Prostate gland (tissue), 2 donors: ENCODE results near the gene NPAS4. TPM values are rescaled to one million over a fixed set of nuclear protein-coding genes. Genes with fewer than 3 reads are reported as not detected.

Source experiments
- DNase-seq: peaks from one replicate; pipeline ENCODE4 v3.0.0-alpha.2; 2019; ENCODE audit warnings: low spot score
- H3K27ac ChIP-seq, 2 donors: fragments of 200-600 bp; sonication (generic); 2 replicates each; pipeline ENCODE4 v1.5.1; 2017 to 2019
- H3K27me3 ChIP-seq: fragments of 200-600 bp; sonication (generic); replicated peaks from 2 replicates; pipeline ENCODE4 v1.5.1; 2019; ENCODE audit not compliant: insufficient read depth
- H3K36me3 ChIP-seq, 2 donors: fragments of 200-600 bp; sonication (generic); 1 replicate in 1 of 2; 2 replicates in 1 of 2; pipeline versions ENCODE4 v1.5.1 to v1.8.1; 2017 to 2019
- H3K4me1 ChIP-seq: fragments of 200-600 bp; sonication (generic); replicated peaks from 2 replicates; pipeline ENCODE4 v1.5.1; 2019
- H3K4me3 ChIP-seq, 2 donors: fragments of 200-600 bp; sonication (generic); 2 replicates each; pipeline ENCODE4 v1.5.1; 2017 to 2019
- H3K9me3 ChIP-seq: fragments of 200-600 bp; sonication (generic); 2 replicates; pipeline ENCODE4 v1.5.1; 2017
- POLR2A ChIP-seq: fragments of 450-650 bp; IDR thresholded peaks from one replicate; pipeline ENCODE4 v1.6.1; 2016; ENCODE audit warnings: antibody characterized with exemption, mild to moderate bottlenecking
- POLR2AphosphoS5 ChIP-seq: sonication (generic); formaldehyde crosslinking; IDR thresholded peaks from one replicate; pipeline ENCODE4 v1.6.1; 2017; ENCODE audit warnings: antibody characterized with exemption
- WGBS: methylation state at CpG from one replicate; pipeline ENCODE4 v1.1.5; 2018; 5-methylcytosine and 5-hydroxymethylcytosine counted together
- intact Hi-C: fragments of 100-400 bp; cut with DNase I; formaldehyde crosslinking; loops from one replicate; pipeline ENCODE4 v1.14.2; 2022
- total RNA-seq, 2 donors: library from RNA; depleted of rRNA; stranded (reverse); fragments of >200 nt; gene quantifications; one replicate each; pipeline ENCODE4 v1.1.0, GENCODE V29; 2016
- TF ChIP-seq, protein P1 (sequence below), 4 experiments: fragments of 200-600 bp in 2 of 4; fragments of 450-650 bp in 2 of 4; sonication (generic) in 2 of 4; IDR thresholded peaks; 1 replicate in 3 of 4; 2 replicates in 1 of 4; pipeline ENCODE4 v1.5.1; 2016 to 2019; ENCODE audit warnings: antibody characterized with exemption in 4 of 4, mild to moderate bottlenecking in 2 of 4, moderate library complexity in 2 of 4

Gene NPAS4
- total RNA-seq, 2 donors from 2014 or later, result 0.74 TPM; not detected in 1

DNA sequence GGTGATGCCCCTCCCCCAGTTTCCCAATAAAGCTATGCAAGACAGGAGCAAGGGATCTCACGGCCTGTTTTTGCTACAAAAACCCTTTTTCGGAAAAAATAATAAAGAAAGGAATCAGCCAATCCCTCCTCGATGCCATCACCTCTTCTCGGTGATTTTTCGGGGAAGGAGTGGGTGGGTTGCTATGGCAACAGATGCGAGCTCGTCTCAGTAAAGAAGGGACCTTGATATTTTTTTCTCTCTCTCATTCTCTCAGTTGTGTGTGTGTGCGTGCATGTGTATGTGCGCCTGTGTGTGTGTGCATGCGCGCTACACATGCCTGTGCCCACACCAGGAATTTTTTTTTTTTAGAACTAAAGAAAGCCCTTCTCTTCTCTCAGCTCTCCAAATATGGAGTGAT, 3.8 kb upstream of the NPAS4 start:
- H3K36me3 ChIP-seq, result no peaks in the 10 kb centered on the region
- no peak overlapping the region for H3K4me3 ChIP-seq
- intact Hi-C loops, result no loop called here
- TF ChIP-seq POLR2A, result no peak
- TF ChIP-seq, protein P1, sequence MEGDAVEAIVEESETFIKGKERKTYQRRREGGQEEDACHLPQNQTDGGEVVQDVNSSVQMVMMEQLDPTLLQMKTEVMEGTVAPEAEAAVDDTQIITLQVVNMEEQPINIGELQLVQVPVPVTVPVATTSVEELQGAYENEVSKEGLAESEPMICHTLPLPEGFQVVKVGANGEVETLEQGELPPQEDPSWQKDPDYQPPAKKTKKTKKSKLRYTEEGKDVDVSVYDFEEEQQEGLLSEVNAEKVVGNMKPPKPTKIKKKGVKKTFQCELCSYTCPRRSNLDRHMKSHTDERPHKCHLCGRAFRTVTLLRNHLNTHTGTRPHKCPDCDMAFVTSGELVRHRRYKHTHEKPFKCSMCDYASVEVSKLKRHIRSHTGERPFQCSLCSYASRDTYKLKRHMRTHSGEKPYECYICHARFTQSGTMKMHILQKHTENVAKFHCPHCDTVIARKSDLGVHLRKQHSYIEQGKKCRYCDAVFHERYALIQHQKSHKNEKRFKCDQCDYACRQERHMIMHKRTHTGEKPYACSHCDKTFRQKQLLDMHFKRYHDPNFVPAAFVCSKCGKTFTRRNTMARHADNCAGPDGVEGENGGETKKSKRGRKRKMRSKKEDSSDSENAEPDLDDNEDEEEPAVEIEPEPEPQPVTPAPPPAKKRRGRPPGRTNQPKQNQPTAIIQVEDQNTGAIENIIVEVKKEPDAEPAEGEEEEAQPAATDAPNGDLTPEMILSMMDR (IDR thresholded peaks at IDR 0.05), result no peak
- no peak for TF ChIP-seq POLR2AphosphoS5
- H3K4me1 ChIP-seq, result no peaks in the 10 kb centered on the region
- no peak for DNase-seq
- no peaks in the 10 kb centered on the region for H3K27me3 ChIP-seq
- no peaks in the 10 kb centered on the region for H3K9me3 ChIP-seq
- 69% methylated on average over 11 of the region's 11 CpGs for WGBS
- H3K27ac ChIP-seq, result no peak overlapping the region

DNA sequence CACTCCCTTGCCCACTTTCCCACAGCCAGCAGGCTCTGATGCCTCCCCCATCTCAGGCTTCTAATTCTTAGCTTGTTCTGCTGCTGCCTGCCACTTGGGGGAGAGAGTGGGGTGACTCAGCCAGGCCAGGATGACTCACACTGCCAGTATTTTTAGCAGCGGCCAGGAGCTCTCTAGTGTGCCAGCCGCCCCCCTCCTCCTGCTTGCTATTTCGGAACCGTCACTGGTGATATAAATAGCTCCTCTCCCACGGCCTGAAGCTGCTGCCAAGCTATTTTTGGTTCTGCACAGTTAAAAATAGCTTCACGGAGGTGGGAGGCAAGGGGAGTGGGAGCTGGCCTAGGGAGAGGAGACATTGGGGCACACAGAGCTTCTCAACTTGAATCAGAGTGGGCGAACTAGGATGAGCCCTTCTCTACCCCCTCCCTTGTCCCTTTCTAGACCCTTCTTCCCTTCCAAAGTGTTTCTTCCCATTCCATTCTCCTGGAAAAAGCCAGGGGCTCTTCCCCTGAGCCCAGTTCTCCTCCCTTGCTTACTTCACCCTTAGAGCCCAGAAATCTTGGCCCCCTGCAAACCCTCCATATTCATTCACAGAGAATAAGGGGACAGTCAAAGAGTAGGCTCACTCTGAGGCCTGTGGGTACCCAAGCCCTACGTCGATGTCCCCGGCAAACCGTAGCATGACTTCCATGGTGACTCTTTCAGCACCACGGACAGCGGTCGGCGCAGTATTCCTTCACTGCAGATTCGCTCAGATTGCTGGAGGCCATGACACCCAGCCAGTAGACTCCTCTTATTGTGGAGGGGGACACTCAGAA, 2.5 kb upstream of the NPAS4 start:
- 11% methylated on average over 16 of the region's 16 CpGs for WGBS
- DNase-seq, result peak; percentile 25
- Histone ChIP-seq H3K36me3 (no peaks in the 10 kb centered on the region), H3K9me3 (no peaks in the 10 kb centered on the region), H3K27ac (no peak overlapping the region), H3K4me1 (no peaks in the 10 kb centered on the region), H3K4me3 (no peak overlapping the region), H3K27me3 (no peaks in the 10 kb centered on the region)
- TF ChIP-seq POLR2A (no peak), POLR2AphosphoS5 (peak; percentile 64)
- TF ChIP-seq, protein P1 (IDR thresholded peaks at IDR 0.05), result peak in 2 of 4 experiments; percentile 12 to 39
- intact Hi-C loops, result no loop called here

DNA sequence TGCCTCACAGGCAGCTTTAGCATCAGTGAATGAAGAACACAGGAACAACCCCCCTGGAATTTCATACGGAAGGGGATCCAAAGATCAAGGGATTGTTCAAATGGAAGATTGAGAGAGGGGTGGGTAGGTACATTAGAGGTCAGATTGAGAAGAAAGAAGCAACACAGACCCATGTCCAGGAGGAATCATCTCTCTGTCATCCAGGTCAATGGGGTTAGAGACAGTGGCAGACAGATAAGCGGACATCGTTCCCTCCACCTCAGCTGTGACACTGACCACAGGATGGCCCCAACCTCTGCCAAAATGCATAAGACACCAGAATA, 1.9 kb upstream of the NPAS4 start:
- H3K4me3 ChIP-seq, result no peak overlapping the region
- DNase-seq, result no peak
- H3K27me3 ChIP-seq, result no peaks in the 10 kb centered on the region
- 32% methylated on average over 3 of the region's 3 CpGs for WGBS
- no peaks in the 10 kb centered on the region for H3K36me3 ChIP-seq
- intact Hi-C loops, result no loop called here
- H3K4me1 ChIP-seq, result no peaks in the 10 kb centered on the region
- H3K9me3 ChIP-seq, result no peaks in the 10 kb centered on the region
- TF ChIP-seq, protein P1 (IDR thresholded peaks at IDR 0.05), result no peak
- no peak for TF ChIP-seq POLR2AphosphoS5
- no peak for TF ChIP-seq POLR2A
- H3K27ac ChIP-seq, result no peak overlapping the region

DNA sequence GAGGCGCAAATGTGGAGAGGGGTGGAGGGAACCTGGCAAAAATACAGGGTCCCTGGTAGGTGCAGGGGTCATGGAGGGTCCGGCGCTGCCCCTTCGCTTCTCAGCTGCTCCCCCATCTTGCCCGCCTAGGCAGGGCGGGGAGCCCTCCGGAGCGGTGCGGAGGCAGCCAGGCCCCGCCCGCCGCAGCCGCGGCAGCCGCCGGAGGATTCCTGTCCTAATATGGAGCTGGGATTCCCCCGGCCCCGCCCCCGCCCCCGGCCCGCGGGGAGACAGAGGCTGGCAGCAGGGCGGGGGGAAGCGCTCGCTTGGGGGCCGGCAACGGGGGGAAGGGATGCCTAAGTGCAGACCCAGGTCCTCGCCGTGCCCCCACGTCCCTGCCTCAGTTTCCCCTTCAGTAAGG, 1.0 kb upstream of the NPAS4 start:
- Histone ChIP-seq H3K36me3 (no peaks in the 10 kb centered on the region), H3K4me3 (no peak overlapping the region), H3K27ac (no peak overlapping the region), H3K4me1 (no peaks in the 10 kb centered on the region), H3K27me3 (no peaks in the 10 kb centered on the region), H3K9me3 (no peaks in the 10 kb centered on the region)
- WGBS, result 3% methylated on average over 30 of the region's 30 CpGs
- DNase-seq, result no peak
- TF ChIP-seq POLR2AphosphoS5 (no peak), POLR2A (no peak)
- TF ChIP-seq, protein P1 (IDR thresholded peaks at IDR 0.05), result no peak
- intact Hi-C loops, result no loop called here
